Mucosa of descending colon (tissue), 3 donors: ENCODE results near the gene TFEB. TPM values are rescaled to one million over a fixed set of nuclear protein-coding genes. Genes with fewer than 3 reads are reported as not detected.

Experiments
- ATAC-seq: fragments of 200-7000 bp; cut with Tn5 transposase; one replicate; pipeline ENCODE4 v1.9.1; 2020; ENCODE audit warnings: mild to moderate bottlenecking, moderate library complexity
- DNase-seq, 3 donors: peaks; one replicate each; pipeline ENCODE4 v3.0.0-alpha.2; 2020
- H3K36me3 ChIP-seq: fragments of 200-600 bp; one replicate; pipeline ENCODE4 v1.8.0; 2021; ENCODE audit warnings: low read depth, mild to moderate bottlenecking
- H3K4me1 ChIP-seq: fragments of 200-600 bp; one replicate; pipeline ENCODE4 v1.8.0; 2021; ENCODE audit warnings: low read depth, mild to moderate bottlenecking
- H3K4me3 ChIP-seq: fragments of 200-600 bp; one replicate; pipeline ENCODE4 v1.8.0; 2021; ENCODE audit warnings: mild to moderate bottlenecking
- H3K9me3 ChIP-seq: fragments of 200-600 bp; one replicate; pipeline ENCODE4 v1.8.0; 2021; ENCODE audit warnings: mild to moderate bottlenecking
- intact Hi-C, 2 donors: fragments of 100-400 bp; cut with DNase I in 1 of 2; cut with micrococcal nuclease in 1 of 2; formaldehyde crosslinking; loops; one replicate each; pipeline versions ENCODE4 v1.11.0 to v1.11.1; 2022; cut with DNase I, micrococcal nuclease
- total RNA-seq, 3 donors: library from RNA; stranded (reverse); fragmentation: NEBNext Ultra II Directional in 2 of 3; extraction: Animal tissue kit (Norgen Biotek cat#: 25700) in 2 of 3; gene quantifications; one replicate each; pipeline versions ENCODE4 v1.2.1 to v1.2.4, GENCODE V29; 2021 to 2023
- TF ChIP-seq, protein P1 (sequence below): fragments of 200-600 bp; IDR thresholded peaks from one replicate; pipeline ENCODE4 v1.8.0; 2022; ENCODE audit warnings: antibody characterized with exemption, mild to moderate bottlenecking
- donor health status: DM: no; HTN: no; CAD: no; lungs with moderate emphysema.
- donor health status: DM: no; HTN: no; CAD: no.
- donor health status: DM: no; HTN: yes; CAD: no.

TFEB gene
- total RNA-seq, 3 donors from 2014 or later = 35.2 to 44.5 (median 40.2) TPM

- DNase-seq = no peak
- Histone ChIP-seq H3K4me1 (peaks cover 10% of the 10 kb centered on the region), H3K4me3 (no peak overlapping the region), H3K9me3 (no peaks in the 10 kb centered on the region), H3K36me3 (peaks cover 6% of the 10 kb centered on the region)
- no peak for ATAC-seq
- TF ChIP-seq, protein P1, sequence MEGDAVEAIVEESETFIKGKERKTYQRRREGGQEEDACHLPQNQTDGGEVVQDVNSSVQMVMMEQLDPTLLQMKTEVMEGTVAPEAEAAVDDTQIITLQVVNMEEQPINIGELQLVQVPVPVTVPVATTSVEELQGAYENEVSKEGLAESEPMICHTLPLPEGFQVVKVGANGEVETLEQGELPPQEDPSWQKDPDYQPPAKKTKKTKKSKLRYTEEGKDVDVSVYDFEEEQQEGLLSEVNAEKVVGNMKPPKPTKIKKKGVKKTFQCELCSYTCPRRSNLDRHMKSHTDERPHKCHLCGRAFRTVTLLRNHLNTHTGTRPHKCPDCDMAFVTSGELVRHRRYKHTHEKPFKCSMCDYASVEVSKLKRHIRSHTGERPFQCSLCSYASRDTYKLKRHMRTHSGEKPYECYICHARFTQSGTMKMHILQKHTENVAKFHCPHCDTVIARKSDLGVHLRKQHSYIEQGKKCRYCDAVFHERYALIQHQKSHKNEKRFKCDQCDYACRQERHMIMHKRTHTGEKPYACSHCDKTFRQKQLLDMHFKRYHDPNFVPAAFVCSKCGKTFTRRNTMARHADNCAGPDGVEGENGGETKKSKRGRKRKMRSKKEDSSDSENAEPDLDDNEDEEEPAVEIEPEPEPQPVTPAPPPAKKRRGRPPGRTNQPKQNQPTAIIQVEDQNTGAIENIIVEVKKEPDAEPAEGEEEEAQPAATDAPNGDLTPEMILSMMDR = no peak
- intact Hi-C loops = no loop called here
Measured at GRCh38 chr6:41775293-41775882, 40.0 kb upstream of the TFEB start.

DNA sequence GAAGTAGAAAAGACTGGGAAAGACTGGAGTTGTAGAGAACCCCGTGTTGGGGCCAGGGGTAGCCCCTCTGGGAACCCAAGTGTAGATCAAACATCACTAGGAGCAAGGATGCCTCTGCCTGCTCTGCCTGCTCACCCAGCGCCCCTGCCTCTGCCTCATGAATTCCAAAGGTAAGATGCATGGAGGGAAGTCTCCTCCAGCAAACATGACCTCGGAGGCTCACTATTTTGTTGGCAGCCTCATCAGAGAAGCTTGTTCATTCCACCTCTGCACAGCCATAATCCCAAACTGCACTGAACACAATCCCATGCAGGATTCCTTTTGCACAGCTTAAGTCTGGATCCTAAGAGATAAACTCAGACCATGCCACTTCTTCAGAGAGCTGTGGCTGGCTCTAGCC lies 39.4 kb upstream of the TFEB start:
- DNase-seq (no peak), ATAC-seq (no peak)
- Histone ChIP-seq H3K9me3 (no peaks in the 10 kb centered on the region), H3K4me3 (no peak overlapping the region), H3K4me1 (peaks cover 10% of the 10 kb centered on the region), H3K36me3 (peaks cover 6% of the 10 kb centered on the region)
- TF ChIP-seq, protein P1 = no peak
- intact Hi-C loops = no loop called here

- H3K9me3 ChIP-seq = no peaks in the 10 kb centered on the region
- H3K36me3 ChIP-seq = peaks cover 6% of the 10 kb centered on the region
- no peaks in the 10 kb centered on the region for H3K4me1 ChIP-seq
- TF ChIP-seq, protein P1 = no peak
- H3K4me3 ChIP-seq = no peak overlapping the region
- no peak for ATAC-seq
- no peak for DNase-seq
- intact Hi-C loops = no loop called here
Measured at GRCh38 chr6:41771058-41771983, 35.9 kb upstream of the TFEB start.

GRCh38 chr6:41770381-41771057 lies 35.1 kb upstream of the TFEB start:
- Histone ChIP-seq H3K4me1 (no peaks in the 10 kb centered on the region), H3K4me3 (no peak overlapping the region), H3K9me3 (no peaks in the 10 kb centered on the region), H3K36me3 (peaks cover 6% of the 10 kb centered on the region)
- intact Hi-C loops = no loop called here
- no peak for DNase-seq
- ATAC-seq = no peak
- TF ChIP-seq, protein P1 = no peak

GRCh38 chr6:41769376-41769775 lies 34.0 kb upstream of the TFEB start:
- no peak overlapping the region for H3K4me3 ChIP-seq
- DNase-seq = no peak
- no peaks in the 10 kb centered on the region for H3K4me1 ChIP-seq
- H3K36me3 ChIP-seq = peaks cover 6% of the 10 kb centered on the region
- H3K9me3 ChIP-seq = no peaks in the 10 kb centered on the region
- TF ChIP-seq, protein P1 = no peak
- no peak for ATAC-seq
- intact Hi-C loops = no loop called here
